Osteocyte (in vitro differentiated cells): Measurements from ENCODE around the gene RGS10. TPM values are rescaled to one million over a fixed set of nuclear protein-coding genes. Genes with fewer than 3 reads are reported as not detected.

Experiments
- DNase-seq: peaks from one replicate; pipeline ENCODE4 v3.0.0; 2021; ENCODE audit warnings: mixed read lengths; ENCODE audit not compliant: unreplicated experiment; ENCODE audit errors: extremely low spot score
- H3K27ac Mint-ChIP-seq: one replicate; pipeline ENCODE4 v1.8.0; 2021; ENCODE audit warnings: mild to moderate bottlenecking, mixed read lengths; ENCODE audit not compliant: unreplicated experiment
- H3K27me3 Mint-ChIP-seq: one replicate; pipeline ENCODE4 v1.8.0; 2021; ENCODE audit warnings: mixed read lengths; ENCODE audit not compliant: unreplicated experiment
- H3K36me3 Mint-ChIP-seq: one replicate; pipeline ENCODE4 v1.8.0; 2021; ENCODE audit warnings: mixed read lengths; ENCODE audit not compliant: unreplicated experiment
- H3K4me1 Mint-ChIP-seq: one replicate; pipeline ENCODE4 v1.8.0; 2021; ENCODE audit warnings: mixed read lengths; ENCODE audit not compliant: unreplicated experiment
- H3K4me3 Mint-ChIP-seq: one replicate; pipeline ENCODE4 v1.8.0; 2021; ENCODE audit warnings: mild to moderate bottlenecking, moderate library complexity, mixed read lengths; ENCODE audit not compliant: unreplicated experiment
- H3K9me3 Mint-ChIP-seq: one replicate; pipeline ENCODE4 v1.8.0; 2021; ENCODE audit warnings: mixed read lengths; ENCODE audit not compliant: unreplicated experiment
- CTCF ChIP-seq: fragments of 200-600 bp; sonication (generic); IDR thresholded peaks from 2 replicates; pipeline ENCODE4 v1.5.0; 2021; ENCODE audit warnings: antibody characterized with exemption, mild to moderate bottlenecking, moderate library complexity
- total RNA-seq: library from RNA; stranded (reverse); gene quantifications from 2 replicates; pipeline ENCODE4 v1.2.1, GENCODE V29; 2021

The RGS10 gene
- total RNA-seq, 1 donor from 2014 or later: 23.3 TPM

- Mint-ChIP-seq H3K4me3 (no peak overlapping the region), H3K27ac (no peak overlapping the region)
These were observed 6.9 kb upstream of the RGS10 start for GRCh38 chr10:119549247-119549999.

DNA sequence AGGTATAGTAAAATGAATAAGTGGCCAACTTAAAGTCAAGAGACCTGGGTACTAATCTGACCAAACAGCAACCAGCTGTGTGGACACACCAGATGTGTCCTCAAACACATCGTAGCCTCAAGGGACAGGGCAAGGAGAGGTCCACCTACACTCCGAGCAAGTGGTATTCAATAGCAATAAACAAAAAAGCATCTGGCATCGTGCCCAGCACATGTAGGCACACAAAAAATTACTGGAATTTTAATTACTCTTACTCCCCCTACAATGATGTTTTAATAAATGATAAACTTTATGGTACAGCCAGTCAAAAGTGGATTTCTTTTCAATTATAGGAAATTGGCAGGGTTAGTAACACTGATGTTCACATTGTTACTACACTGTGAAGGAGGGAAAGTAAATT is 3.5 kb upstream of the RGS10 start:
- H3K4me1 Mint-ChIP-seq: peaks cover 22% of the 10 kb centered on the region
- H3K27ac Mint-ChIP-seq: no peak overlapping the region
- H3K36me3 Mint-ChIP-seq: peaks cover 2% of the 10 kb centered on the region
- H3K9me3 Mint-ChIP-seq: no peaks in the 10 kb centered on the region
- no peak for DNase-seq
- no peak for TF ChIP-seq CTCF
- no peak overlapping the region for H3K4me3 Mint-ChIP-seq
- H3K27me3 Mint-ChIP-seq: peaks cover 22% of the 10 kb centered on the region

More at GRCh38 chr10:119549247-119549999, 6.9 kb upstream of the RGS10 start:
- no peak for DNase-seq
- Mint-ChIP-seq H3K36me3 (peaks cover 2% of the 10 kb centered on the region), H3K9me3 (no peaks in the 10 kb centered on the region), H3K4me1 (peaks cover 8% of the 10 kb centered on the region), H3K27me3 (peaks cover 29% of the 10 kb centered on the region)
- no peak for TF ChIP-seq CTCF

GRCh38 chr10:119545310-119545709 is 2.8 kb upstream of the RGS10 start:
- Mint-ChIP-seq H3K27me3 (peaks cover 20% of the 10 kb centered on the region), H3K36me3 (peaks cover 2% of the 10 kb centered on the region), H3K4me3 (no peak overlapping the region), H3K27ac (no peak overlapping the region), H3K9me3 (no peaks in the 10 kb centered on the region), H3K4me1 (peaks cover 22% of the 10 kb centered on the region)
- TF ChIP-seq CTCF: no peak
- DNase-seq: no peak

DNA sequence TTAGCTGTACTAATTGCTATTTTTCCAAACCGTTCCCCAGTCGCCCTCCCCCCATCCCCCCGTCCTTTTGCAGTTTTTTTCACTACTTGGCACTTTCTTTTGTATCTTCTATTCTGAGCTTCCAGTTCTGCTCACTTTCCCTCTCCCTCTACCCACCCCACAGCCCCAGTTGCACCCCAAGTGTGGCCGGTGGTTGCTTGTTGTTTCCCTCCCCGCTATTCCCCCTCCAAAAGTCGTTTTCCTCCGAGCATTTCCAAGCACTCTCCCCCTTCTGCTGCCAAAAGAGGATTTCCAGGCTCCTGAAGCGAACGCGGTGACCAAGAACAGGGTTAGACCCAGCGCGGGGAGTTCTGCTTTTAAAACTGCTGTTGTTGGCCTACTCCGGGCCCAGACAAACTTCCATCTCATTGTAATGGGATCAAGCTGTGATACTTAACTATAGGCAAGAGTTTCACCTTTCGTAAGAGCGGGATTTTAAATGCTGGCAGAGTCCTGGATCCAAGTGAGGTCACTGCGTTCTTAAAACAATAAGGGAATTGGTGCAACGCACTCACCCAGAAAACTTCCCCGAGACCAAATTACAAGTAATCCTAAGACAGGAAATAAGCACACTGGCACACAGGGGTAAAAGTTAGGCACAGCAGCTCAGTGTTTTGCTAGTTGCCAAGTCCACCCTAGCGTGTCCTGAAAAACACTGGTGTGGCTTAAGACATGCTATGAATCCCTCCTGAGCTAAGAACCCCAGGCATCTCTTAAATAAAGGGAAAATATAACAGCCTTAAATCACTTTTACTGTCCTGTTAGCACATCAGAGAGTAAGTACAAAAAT is 1.5 kb upstream of the RGS10 start:
- peaks cover under 1% of the 10 kb centered on the region for H3K36me3 Mint-ChIP-seq
- H3K9me3 Mint-ChIP-seq: no peaks in the 10 kb centered on the region
- TF ChIP-seq CTCF: no peak
- peak overlapping the region; percentile 83 for H3K4me3 Mint-ChIP-seq
- H3K27ac Mint-ChIP-seq: no peak overlapping the region
- DNase-seq: no peak
- peaks cover 29% of the 10 kb centered on the region for H3K4me1 Mint-ChIP-seq
- H3K27me3 Mint-ChIP-seq: peaks cover 17% of the 10 kb centered on the region
